ENCODE results near the gene SNIP1.

DNA sequence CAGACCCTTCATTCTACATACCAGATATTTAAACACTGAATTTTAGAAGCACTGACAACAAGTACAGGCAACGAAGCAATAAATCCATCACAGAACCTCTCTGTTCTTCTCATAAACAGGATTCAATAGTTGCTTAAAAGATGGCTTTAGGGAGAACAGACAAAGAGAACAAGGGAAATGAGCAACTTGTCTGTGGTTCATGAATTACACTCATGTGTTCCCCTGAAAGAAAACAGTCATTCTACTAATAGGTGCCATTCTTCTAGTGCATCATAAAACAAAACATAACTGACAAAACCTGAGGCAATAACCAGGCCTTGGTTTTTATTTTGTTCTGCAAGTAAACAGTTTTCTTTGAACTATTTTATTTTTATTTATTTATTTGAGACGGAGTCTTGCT is 34.8 kb upstream of the SNIP1 start:
- TF ChIP-seq, protein P1, sequence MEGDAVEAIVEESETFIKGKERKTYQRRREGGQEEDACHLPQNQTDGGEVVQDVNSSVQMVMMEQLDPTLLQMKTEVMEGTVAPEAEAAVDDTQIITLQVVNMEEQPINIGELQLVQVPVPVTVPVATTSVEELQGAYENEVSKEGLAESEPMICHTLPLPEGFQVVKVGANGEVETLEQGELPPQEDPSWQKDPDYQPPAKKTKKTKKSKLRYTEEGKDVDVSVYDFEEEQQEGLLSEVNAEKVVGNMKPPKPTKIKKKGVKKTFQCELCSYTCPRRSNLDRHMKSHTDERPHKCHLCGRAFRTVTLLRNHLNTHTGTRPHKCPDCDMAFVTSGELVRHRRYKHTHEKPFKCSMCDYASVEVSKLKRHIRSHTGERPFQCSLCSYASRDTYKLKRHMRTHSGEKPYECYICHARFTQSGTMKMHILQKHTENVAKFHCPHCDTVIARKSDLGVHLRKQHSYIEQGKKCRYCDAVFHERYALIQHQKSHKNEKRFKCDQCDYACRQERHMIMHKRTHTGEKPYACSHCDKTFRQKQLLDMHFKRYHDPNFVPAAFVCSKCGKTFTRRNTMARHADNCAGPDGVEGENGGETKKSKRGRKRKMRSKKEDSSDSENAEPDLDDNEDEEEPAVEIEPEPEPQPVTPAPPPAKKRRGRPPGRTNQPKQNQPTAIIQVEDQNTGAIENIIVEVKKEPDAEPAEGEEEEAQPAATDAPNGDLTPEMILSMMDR (conservative IDR thresholded peaks at IDR 0.05): no peak
- TF ChIP-seq ZFX (IDR thresholded peaks at IDR 0.05): no peak

All from C4-2B (cell line).